Right atrium auricular region (tissue), 2 donors: ENCODE results near the gene RGMB. TPM values are rescaled to one million over a fixed set of nuclear protein-coding genes. Genes with fewer than 3 reads are reported as not detected.

Experiments
- DNase-seq: peaks from one replicate; pipeline ENCODE4 v3.0.0-alpha.2; 2019; ENCODE audit warnings: low spot score
- H3K27ac ChIP-seq, 2 donors: fragments of 200-600 bp; sonication (generic); 1 replicate in 1 of 2; 2 replicates in 1 of 2; pipeline ENCODE4 v1.5.1; 2016 to 2019
- H3K27me3 ChIP-seq, 2 donors: fragments of 200-600 bp; sonication (generic); one replicate each; pipeline versions ENCODE4 v1.5.1 to v1.6.0; 2017 to 2019
- H3K36me3 ChIP-seq: fragments of 200-600 bp; sonication (generic); one replicate; pipeline ENCODE4 v1.5.1; 2016
- H3K4me1 ChIP-seq, 2 donors: fragments of 200-600 bp; sonication (generic); one replicate each; pipeline versions ENCODE4 v1.5.1 to v1.6.0; 2017 to 2019
- H3K4me3 ChIP-seq, 2 donors: fragments of 200-600 bp; sonication (generic); 1 replicate in 1 of 2; 2 replicates in 1 of 2; pipeline ENCODE4 v1.5.1; 2017 to 2019; ENCODE audit warnings: mild to moderate bottlenecking in 1 of 2, moderate library complexity in 1 of 2
- H3K9me3 ChIP-seq, 2 donors: fragments of 200-600 bp; sonication (generic); one replicate each; pipeline ENCODE4 v1.5.1; 2019
- CTCF ChIP-seq, 2 donors: fragments of 200-600 bp; sonication (generic); IDR thresholded peaks; one replicate each; pipeline ENCODE4 v1.5.1; 2019; ENCODE audit warnings: antibody characterized with exemption in 2 of 2
- total RNA-seq, 2 donors: library from RNA; depleted of rRNA; stranded (reverse); fragments of >200 nt; gene quantifications; one replicate each; pipeline ENCODE4 v1.1.0, GENCODE V29; 2016

The RGMB gene
- total RNA-seq, 2 donors from 2014 or later: 18.2 to 25.4 TPM

- DNase-seq: no peak
- no peaks in the 10 kb centered on the region for H3K9me3 ChIP-seq
- H3K27ac ChIP-seq: no peak overlapping the region
- no peaks in the 10 kb centered on the region for H3K27me3 ChIP-seq
- no peak for TF ChIP-seq CTCF (IDR thresholded peaks at IDR 0.05)
- peaks cover 10% of the 10 kb centered on the region for H3K36me3 ChIP-seq
- peaks cover 0 to 6% of the 10 kb centered on the region in 2 donors for H3K4me1 ChIP-seq
- no peak overlapping the region for H3K4me3 ChIP-seq
These were observed 21.8 kb downstream of the RGMB start for GRCh38 chr5:98795243-98795642.

- H3K4me3 ChIP-seq: no peak overlapping the region
- H3K36me3 ChIP-seq: peaks cover 10% of the 10 kb centered on the region
- no peak for DNase-seq
- TF ChIP-seq CTCF (IDR thresholded peaks at IDR 0.05): peak; percentile 69 to 82
- H3K27ac ChIP-seq: no peak overlapping the region
- no peaks in the 10 kb centered on the region for H3K9me3 ChIP-seq
- no peaks in the 10 kb centered on the region for H3K27me3 ChIP-seq
- peaks cover 0 to 6% of the 10 kb centered on the region in 2 donors for H3K4me1 ChIP-seq
These were observed 22.9 kb downstream of the RGMB start for GRCh38 chr5:98796197-98796972.

GRCh38 chr5:98798371-98798770, 24.9 kb downstream of the RGMB start:
- Histone ChIP-seq H3K36me3 (peaks cover 6% of the 10 kb centered on the region), H3K9me3 (no peaks in the 10 kb centered on the region), H3K4me3 (no peak overlapping the region), H3K27me3 (no peaks in the 10 kb centered on the region), H3K4me1 (no peaks in the 10 kb centered on the region), H3K27ac (no peak overlapping the region)
- no peak for DNase-seq
- no peak for TF ChIP-seq CTCF (IDR thresholded peaks at IDR 0.05)

GRCh38 chr5:98798847-98799246, 25.4 kb downstream of the RGMB start:
- Histone ChIP-seq H3K27me3 (no peaks in the 10 kb centered on the region), H3K36me3 (peaks cover under 1% of the 10 kb centered on the region), H3K4me3 (no peak overlapping the region), H3K9me3 (no peaks in the 10 kb centered on the region), H3K27ac (no peak overlapping the region), H3K4me1 (no peaks in the 10 kb centered on the region)
- no peak for TF ChIP-seq CTCF (IDR thresholded peaks at IDR 0.05)
- DNase-seq: no peak

- DNase-seq: no peak
- no peaks in the 10 kb centered on the region for H3K27me3 ChIP-seq
- H3K27ac ChIP-seq: no peak overlapping the region
These were observed 30.6 kb downstream of the RGMB start for GRCh38 chr5:98804066-98804465.

More at GRCh38 chr5:98804066-98804465, 30.6 kb downstream of the RGMB start:
- no peak for TF ChIP-seq CTCF (IDR thresholded peaks at IDR 0.05)
- Histone ChIP-seq H3K4me1 (no peaks in the 10 kb centered on the region), H3K9me3 (peaks cover 8 to 31% of the 10 kb centered on the region in 2 donors), H3K36me3 (no peaks in the 10 kb centered on the region), H3K4me3 (no peak overlapping the region)
